GM13976 (cell line): ENCODE results near the gene FRG1.
A peak's percentile ranks its signal among the peaks of the same experiment; 100 is the strongest.
"Not testable (repeated sequence)": the region's sequence is repeated elsewhere in the genome, so short reads cannot be mapped to it uniquely, and the experiment has no call there.

Experiments used
- DNase-seq: peaks from one replicate; pipeline ENCODE4 v3.0.0; 2012; ENCODE audit warnings: low spot score
- in situ Hi-C: fragments of 300-500 bp; cut with MboI; formaldehyde crosslinking; loops from one replicate; pipeline ENCODE4 v1.12.0; 2022; ENCODE audit warnings: low sequenced_read_pairs, mixed read lengths, inconsistent platforms; ENCODE audit not compliant: unreplicated experiment
- TF ChIP-seq, protein P1 (sequence below): IDR thresholded peaks from 2 replicates; pipeline ENCODE4 v1.5.1; 2012; ENCODE audit warnings: borderline replicate concordance, mild to moderate bottlenecking; ENCODE audit not compliant: insufficient read depth; ENCODE audit errors: extremely low read depth, missing control alignments, control extremely low read depth

FRG1 gene

DNA sequence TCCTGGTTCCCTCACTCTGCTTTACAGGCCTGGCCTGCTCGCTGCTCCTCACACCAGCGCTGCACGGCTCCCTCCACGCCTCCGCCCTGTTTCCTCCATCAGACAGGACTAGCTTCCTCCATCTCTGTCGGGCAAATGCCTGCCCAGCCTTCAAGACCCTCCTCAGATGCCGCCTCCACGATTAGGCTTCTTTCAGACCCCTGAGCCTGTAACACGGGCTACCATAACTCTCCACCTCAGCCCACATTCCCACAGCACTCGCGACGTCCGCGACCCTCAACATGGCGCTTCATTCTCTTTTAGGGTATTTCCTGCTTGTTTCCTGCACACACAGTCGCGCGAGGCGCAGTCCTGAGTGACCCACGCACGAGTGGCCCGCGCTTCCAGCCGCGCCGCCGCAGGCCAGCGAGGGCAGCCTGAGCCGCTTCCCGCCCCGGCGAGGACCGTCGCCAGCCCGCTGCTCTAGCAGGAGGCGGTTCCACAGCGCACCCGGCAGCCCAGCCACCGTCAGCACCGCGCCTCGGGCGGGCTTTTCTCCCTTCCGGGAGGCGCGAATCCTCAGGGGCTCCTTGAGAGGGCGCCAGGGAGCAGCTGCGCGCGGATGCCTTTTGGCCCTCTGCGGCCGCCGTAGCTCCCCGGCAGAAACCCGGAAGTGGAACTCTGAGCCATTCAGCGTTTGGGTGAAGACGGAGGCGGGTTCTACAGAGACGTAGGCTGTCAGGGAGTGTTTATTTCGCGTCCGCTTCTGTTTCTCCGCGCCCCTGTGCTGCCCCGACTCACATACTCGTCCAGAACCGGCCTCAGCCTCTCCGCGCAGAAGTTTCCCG lies at the start of gene FRG1:
Gene FRG1, plus strand, starts transcription at position 695 of the 827 bp plus-strand sequence. CDS start 138 bp downstream, outside the sequence.
- TF ChIP-seq, protein P1, sequence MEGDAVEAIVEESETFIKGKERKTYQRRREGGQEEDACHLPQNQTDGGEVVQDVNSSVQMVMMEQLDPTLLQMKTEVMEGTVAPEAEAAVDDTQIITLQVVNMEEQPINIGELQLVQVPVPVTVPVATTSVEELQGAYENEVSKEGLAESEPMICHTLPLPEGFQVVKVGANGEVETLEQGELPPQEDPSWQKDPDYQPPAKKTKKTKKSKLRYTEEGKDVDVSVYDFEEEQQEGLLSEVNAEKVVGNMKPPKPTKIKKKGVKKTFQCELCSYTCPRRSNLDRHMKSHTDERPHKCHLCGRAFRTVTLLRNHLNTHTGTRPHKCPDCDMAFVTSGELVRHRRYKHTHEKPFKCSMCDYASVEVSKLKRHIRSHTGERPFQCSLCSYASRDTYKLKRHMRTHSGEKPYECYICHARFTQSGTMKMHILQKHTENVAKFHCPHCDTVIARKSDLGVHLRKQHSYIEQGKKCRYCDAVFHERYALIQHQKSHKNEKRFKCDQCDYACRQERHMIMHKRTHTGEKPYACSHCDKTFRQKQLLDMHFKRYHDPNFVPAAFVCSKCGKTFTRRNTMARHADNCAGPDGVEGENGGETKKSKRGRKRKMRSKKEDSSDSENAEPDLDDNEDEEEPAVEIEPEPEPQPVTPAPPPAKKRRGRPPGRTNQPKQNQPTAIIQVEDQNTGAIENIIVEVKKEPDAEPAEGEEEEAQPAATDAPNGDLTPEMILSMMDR: peak; percentile 92
- in situ Hi-C loops: no loop called here
- peak; percentile 93 for DNase-seq

DNA sequence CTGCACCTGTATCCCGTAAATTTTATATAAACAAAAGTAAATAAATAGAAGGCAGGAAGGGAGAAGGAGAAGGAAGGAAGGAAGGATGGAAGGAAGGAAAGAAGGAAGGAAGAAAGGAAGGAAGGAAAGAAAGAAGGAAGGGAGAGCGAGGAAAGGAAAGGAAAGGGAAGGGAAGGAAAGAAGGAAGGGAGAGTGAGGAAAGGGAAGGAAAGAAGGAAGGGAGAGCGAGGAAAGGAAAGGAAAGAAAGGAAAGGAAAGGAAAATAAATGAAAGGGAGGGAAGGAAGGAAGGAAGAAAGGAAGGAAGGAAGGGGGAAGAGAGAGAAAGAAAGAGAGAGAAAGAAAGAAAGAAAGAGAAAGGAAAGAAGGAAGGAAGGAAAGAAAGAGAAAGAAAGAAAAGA lies 43.0 kb upstream of the FRG1 start:
- no peak for DNase-seq
- in situ Hi-C loops: no loop called here
- TF ChIP-seq, protein P1: no peak

DNA sequence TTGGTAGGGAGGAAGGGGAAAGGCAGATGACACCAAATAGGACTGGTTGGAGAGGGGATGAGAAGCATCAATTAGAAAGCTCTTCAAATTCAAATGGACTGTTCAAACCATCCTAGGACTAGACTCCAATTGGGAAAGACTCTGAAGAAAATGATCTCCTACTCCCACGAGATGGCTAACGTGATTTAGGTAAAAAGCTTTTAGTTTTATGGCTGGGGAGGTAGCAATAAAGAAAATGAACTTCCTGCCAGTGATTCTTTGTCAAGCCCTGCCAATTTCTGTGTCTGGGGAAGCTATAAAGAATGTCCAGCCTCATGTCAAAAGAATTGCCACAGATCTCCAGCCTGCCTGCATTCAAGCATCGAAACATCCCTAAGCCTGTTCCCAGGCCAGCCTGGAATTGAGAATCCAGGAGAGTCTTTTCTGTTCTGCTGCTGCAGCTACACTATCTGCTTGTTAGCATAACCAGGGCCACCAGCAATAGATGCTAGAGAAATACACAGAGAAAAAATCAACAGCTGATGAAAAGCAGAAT lies 41.1 kb upstream of the FRG1 start:
- DNase-seq, in situ Hi-C loops: not testable (repeated sequence)

DNA sequence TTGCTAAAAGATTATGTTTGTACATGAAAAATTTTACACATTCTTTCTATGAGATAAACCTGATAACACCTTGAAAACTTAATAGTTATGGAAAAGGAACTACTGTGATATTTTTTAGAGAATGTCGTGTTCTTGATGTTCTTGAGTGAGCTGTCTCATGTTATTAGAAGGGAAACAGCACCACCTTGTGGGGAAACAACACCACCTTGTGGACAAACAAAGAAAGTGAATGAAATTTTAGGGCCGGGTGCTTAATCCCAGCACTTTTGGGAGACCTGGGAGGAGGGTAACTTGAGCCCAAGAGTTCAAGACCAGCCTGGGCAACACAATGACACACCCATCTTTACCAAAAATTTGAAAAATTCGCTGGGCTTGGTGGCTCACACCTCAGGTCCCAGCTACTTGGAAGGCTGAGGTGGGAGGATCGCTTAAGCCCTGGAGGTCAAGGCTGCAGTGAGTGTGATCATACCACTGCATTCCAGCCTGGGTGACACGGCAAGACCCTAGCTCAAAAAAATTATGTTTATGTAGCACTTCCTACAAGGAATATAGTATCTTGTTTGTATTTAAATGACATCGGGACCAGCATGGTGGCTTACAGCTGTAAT lies 36.1 kb upstream of the FRG1 start:
- TF ChIP-seq, protein P1: peak; percentile 43
- peak; percentile 32 for DNase-seq
- in situ Hi-C loops: not testable (repeated sequence)

DNA sequence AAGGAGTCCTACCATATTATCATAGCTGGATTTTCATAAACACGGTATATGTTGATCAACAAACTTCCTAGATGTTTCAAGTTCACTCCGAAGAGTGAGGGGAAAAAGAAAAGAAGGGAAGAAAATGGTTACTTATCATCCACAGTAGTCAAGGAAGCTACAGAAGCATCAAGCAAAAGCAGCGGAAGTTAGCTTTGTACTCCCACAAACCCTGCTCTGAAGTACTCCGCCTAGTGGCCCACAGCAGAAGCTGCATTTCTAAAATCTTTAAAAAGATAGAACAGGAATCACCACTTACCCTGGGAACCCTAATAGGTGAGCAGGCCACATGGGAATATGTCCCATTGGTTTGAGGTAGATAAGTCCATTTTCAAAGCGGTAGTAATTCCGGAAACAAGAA lies 28.5 kb upstream of the FRG1 start:
- in situ Hi-C loops: no loop called here
- no peak for DNase-seq
- TF ChIP-seq, protein P1: peak; percentile 19

DNA sequence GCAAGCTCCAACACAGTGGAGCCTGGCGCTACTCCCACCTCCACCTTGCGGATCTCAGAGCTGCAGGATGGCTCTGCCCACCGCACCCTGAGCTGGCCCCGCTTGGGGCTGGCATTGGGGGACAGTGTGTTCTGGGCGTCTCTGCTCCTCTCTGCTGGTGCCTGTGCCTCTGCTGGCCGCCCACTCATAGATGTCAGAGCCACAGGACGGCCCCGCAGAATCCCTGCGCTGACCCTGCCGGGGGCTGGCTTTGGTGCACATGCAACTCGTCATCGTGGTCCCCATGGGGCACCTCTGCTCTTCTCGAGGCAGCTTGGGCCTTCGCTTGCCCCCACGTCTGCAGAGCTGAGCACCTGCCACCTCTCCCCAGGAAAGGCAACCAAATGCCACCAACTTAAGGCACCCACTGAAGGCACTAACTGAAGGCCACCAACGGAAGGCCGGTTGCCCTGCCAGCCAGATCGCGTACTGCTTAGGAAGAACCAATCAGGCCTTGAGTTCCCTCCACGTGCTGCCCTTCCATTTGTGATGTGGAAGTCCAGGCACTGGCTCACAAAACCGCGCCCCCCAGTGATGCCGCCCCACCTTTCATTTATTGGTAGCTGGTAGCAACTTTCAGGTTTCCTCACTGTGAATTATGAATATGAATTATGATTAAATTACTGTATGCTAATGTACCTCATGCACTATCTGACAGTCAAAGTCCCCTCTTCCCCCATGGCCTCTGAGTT lies 23.3 kb upstream of the FRG1 start:
- in situ Hi-C loops: no loop called here
- TF ChIP-seq, protein P1: no peak
- no peak for DNase-seq

DNA sequence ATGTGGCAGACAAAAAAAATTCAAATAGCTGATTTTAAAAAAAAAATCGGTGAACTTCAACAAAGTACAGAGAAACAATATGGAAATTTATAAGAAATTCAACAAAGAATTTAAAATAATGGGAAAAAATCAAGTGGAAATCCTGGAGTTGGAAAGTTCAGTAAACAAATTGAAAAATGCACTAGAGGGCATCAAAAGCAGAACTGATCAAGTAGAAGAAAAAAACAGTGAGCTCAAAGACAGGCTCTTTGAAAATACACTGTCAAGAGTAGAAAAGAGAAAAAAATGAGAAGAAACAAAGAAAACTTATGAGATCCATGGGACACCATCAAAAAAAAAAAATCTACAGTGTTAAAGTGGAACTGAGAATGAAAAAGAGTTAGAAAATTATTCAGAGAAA lies 19.6 kb upstream of the FRG1 start:
- TF ChIP-seq, protein P1: no peak
- no peak for DNase-seq
- in situ Hi-C loops: no loop called here

DNA sequence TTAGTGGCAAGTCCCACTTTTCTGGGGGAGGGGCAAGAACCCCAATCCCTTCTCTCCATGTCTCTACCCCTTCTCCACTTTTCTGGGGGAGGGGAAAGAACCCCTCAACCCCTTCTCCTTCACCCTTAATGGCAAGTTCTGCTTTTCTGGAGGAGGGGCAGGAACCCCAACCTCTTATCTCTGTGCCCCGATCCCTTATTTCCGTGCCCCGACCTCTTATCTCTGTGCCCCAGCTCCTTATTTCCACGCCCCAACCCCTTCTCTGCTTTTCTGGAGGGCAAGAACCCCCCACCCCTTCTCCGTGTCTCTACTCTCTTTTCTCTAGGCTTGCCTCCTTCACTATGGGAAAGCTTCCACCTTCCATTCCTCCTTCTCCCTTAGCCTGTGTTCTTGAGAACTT lies 13.9 kb upstream of the FRG1 start:
- DNase-seq, in situ Hi-C loops: not testable (repeated sequence)
